ENCODE measurements around the gene RASAL2. TPM values are rescaled to one million over a fixed set of nuclear protein-coding genes. Genes with fewer than 3 reads are reported as not detected.
A peak's percentile ranks its signal among the peaks of the same experiment; 100 is the strongest.

The RASAL2 gene
- total and polyA plus RNA-seq, 2 of the 4 experiments (the other 2 are of a cell fraction): 13.1 to 20.6 TPM

- H4K8ac ChIP-seq (ENCODE audit: low read depth in 2 of 2, low read length in 2 of 2): no peak overlapping the region
- no peak overlapping the region for H3K4me2 ChIP-seq (ENCODE audit: low read depth, low read length)
- H2BK5ac ChIP-seq (ENCODE audit: low read depth, low read length, poor library complexity, severe bottlenecking): no peak overlapping the region
- BruUV-seq (replicated peaks): no TSS peak
- CTCF ChIA-PET: interaction anchor here (0.6 to 0.7 kb wide), 2 partner anchors 98 to 169 kb away, joined by 3 read pairs; no protein-coding TSS in a partner anchor
- no CpG with 5 or more reads among the region's 6 CpGs for WGBS, 2 experiments (ENCODE audit: extremely low coverage in 2 of 2, insufficient read length in 1 of 2)
- H3K56ac ChIP-seq (ENCODE audit: extremely low read depth, insufficient read depth, low read length): no peak overlapping the region
- H4K5ac ChIP-seq (ENCODE audit: low read depth, low read length): no peak overlapping the region
- 0 out of 2 replicates have a peak overlapping the region, but pooled peaks have one; percentile 15 for H3K14ac ChIP-seq (replicated peaks; ENCODE audit: low read depth, low read length)
- H3K9me1 ChIP-seq (ENCODE audit: insufficient read depth, low read length): no peaks in the 10 kb centered on the region
- POLR2A ChIA-PET (ENCODE audit: unreplicated experiment): interaction anchor here (0.7 kb wide), 2 partner anchors 137 to 358 kb away, joined by 3 to 4 read pairs; no protein-coding TSS in a partner anchor
- ATAC-seq (ENCODE audit: low read depth): no peak
- no peaks in the 10 kb centered on the region for H3K27me3 ChIP-seq (ENCODE audit: control insufficient read depth, insufficient read depth, low read length)
- H3K27ac ChIP-seq (ENCODE audit: insufficient read depth, low read length): no peak overlapping the region
- H3K23ac ChIP-seq (ENCODE audit: low read depth, low read length): no peak overlapping the region
- H3K4me1 ChIP-seq (ENCODE audit: control insufficient read depth, insufficient read depth, low read length): no peaks in the 10 kb centered on the region
- no peak overlapping the region for H2BK120ac ChIP-seq (ENCODE audit: low read depth, low read length)
- H3K79me1 ChIP-seq (ENCODE audit: low read depth in 1 of 2, low read length in 2 of 2): peaks cover 15 to 37% of the 10 kb centered on the region in 2 experiments; a peak in 3 of 4 replicates
- no peak overlapping the region for H3K18ac ChIP-seq (ENCODE audit: low read depth, low read length)
- no peak overlapping the region for H3K9ac ChIP-seq (ENCODE audit: low read depth, low read length)
- in situ Hi-C loops (cut with MboI; ENCODE audit: low sequenced_read_pairs) (no loop called here), intact Hi-C loops (cut with micrococcal nuclease) (no loop called here), dilution Hi-C loops (cut with HindIII; ENCODE audit: low sequenced_read_pairs, unreplicated experiment) (no loop called here)
- no peaks in the 10 kb centered on the region for H3K9me3 ChIP-seq (ENCODE audit: control insufficient read depth, insufficient read depth, low read length)
- no peak overlapping the region for H2AK9ac ChIP-seq (replicated peaks; ENCODE audit: low read depth, low read length, poor library complexity)
- no peak overlapping the region for H2BK15ac ChIP-seq (ENCODE audit: low read depth, low read length)
- no peak overlapping the region for H2AFZ ChIP-seq (replicated peaks; ENCODE audit: low read length, poor library complexity)
- H2AK5ac ChIP-seq (ENCODE audit: low read depth, low read length): no peak overlapping the region
- H3K36me3 ChIP-seq (ENCODE audit: control insufficient read depth, insufficient read depth, low read length): no peaks in the 10 kb centered on the region
- H2BK20ac ChIP-seq (ENCODE audit: low read depth, low read length): no peak overlapping the region
- H3K4ac ChIP-seq (ENCODE audit: low read depth, low read length): no peak overlapping the region
- no peak overlapping the region for H4K91ac ChIP-seq (ENCODE audit: insufficient read depth, low read depth, low read length)
- DNase-seq: no peak
- H4K20me1 ChIP-seq (ENCODE audit: insufficient read depth, low read length): peaks cover 9% of the 10 kb centered on the region; the same call in 1 of the 2 replicates
- H3K4me3 ChIP-seq (ENCODE audit: insufficient read depth, low read depth, low read length): no peak overlapping the region
- no peak for TF ChIP-seq RCOR1 (IDR thresholded peaks at IDR 0.05; ENCODE audit: insufficient replicate concordance, low read length)
- TF ChIP-seq FOS (IDR thresholded peaks at IDR 0.05; ENCODE audit: low read depth, low read length): no peak
- no peak for TF ChIP-seq MAFK (IDR thresholded peaks at IDR 0.05; ENCODE audit: low read depth, low read length)
- no peak for TF ChIP-seq NFE2L2 (IDR thresholded peaks at IDR 0.05; ENCODE audit: low read depth, low read length)
- TF ChIP-seq CTCF (conservative IDR thresholded peaks at IDR 0.05; ENCODE audit: low read depth, low read length): no peak
- TF ChIP-seq SMC3 (IDR thresholded peaks at IDR 0.05; ENCODE audit: low read depth, low read length): no peak
- no peak for TF ChIP-seq POLR2A (IDR thresholded peaks at IDR 0.05; ENCODE audit: low read depth, low read length)
- no peak for TF ChIP-seq ELK1 (IDR thresholded peaks at IDR 0.05; ENCODE audit: borderline replicate concordance, low read depth, low read length)
- TF ChIP-seq MXI1 (IDR thresholded peaks at IDR 0.05; ENCODE audit: borderline replicate concordance, low read depth, low read length): no peak
- TF ChIP-seq RAD21 (IDR thresholded peaks at IDR 0.05; ENCODE audit: low read length): no peak
- no peak for TF ChIP-seq CEBPB (IDR thresholded peaks at IDR 0.05; ENCODE audit: low read depth, low read length)
- no peak for TF ChIP-seq CHD1 (IDR thresholded peaks at IDR 0.05; ENCODE audit: low read depth, low read length)
- no peak for TF ChIP-seq RFX5 (IDR thresholded peaks at IDR 0.05; ENCODE audit: low read depth, low read length)
- TF ChIP-seq USF2 (IDR thresholded peaks at IDR 0.05; ENCODE audit: low read depth, low read length): no peak
- TF ChIP-seq BHLHE40 (IDR thresholded peaks at IDR 0.05; ENCODE audit: low read depth, low read length): no peak
Observed at GRCh38 chr1:178155481-178156255, 61.8 kb downstream of the RASAL2 start.
